Measurements from ENCODE around the gene CANT1. TPM values are rescaled to one million over a fixed set of nuclear protein-coding genes. Genes with fewer than 3 reads are reported as not detected.
A peak's percentile ranks its signal among the peaks of the same experiment; 100 is the strongest.

CANT1 gene
- total RNA-seq, 6 experiments from 2014 or later, result 84.2 to 103 (median 92.4) TPM

GRCh38 chr17:79020631-79021301, 11.2 kb upstream of the CANT1 start:
- peak overlapping the region; percentile 55; the same call in 1 of the 2 replicates for H3K27ac Mint-ChIP-seq
- no peak overlapping the region for H3K4me3 Mint-ChIP-seq
- H3K36me3 Mint-ChIP-seq (ENCODE audit: low read depth), result no peaks in the 10 kb centered on the region
- TF ChIP-seq CTCF (IDR thresholded peaks at IDR 0.05), result no peak
- H3K4me1 Mint-ChIP-seq (ENCODE audit: low read depth), result peaks cover 31% of the 10 kb centered on the region
- peaks cover 4% of the 10 kb centered on the region; the same call in 1 of the 2 replicates for H3K27me3 Mint-ChIP-seq (ENCODE audit: insufficient read depth)
- no peak for DNase-seq
- H3K9me3 Mint-ChIP-seq, result peaks cover 1% of the 10 kb centered on the region; the same call in 1 of the 2 replicates

GRCh38 chr17:79019632-79020584, 10.3 kb upstream of the CANT1 start:
- peaks cover 4% of the 10 kb centered on the region; the same call in 1 of the 2 replicates for H3K27me3 Mint-ChIP-seq (ENCODE audit: insufficient read depth)
- peak; percentile 93 for TF ChIP-seq CTCF (IDR thresholded peaks at IDR 0.05)
- peaks cover 23% of the 10 kb centered on the region for H3K4me1 Mint-ChIP-seq (ENCODE audit: low read depth)
- peak; percentile 70 for DNase-seq
- H3K9me3 Mint-ChIP-seq, result peaks cover 4% of the 10 kb centered on the region; the same call in 1 of the 2 replicates
- H3K36me3 Mint-ChIP-seq (ENCODE audit: low read depth), result no peaks in the 10 kb centered on the region
- H3K4me3 Mint-ChIP-seq, result peak overlapping the region; percentile 52
- H3K27ac Mint-ChIP-seq, result peak overlapping the region; percentile 20; the same call in 1 of the 2 replicates

- no peak overlapping the region for H3K4me3 Mint-ChIP-seq
These were observed 9.7 kb upstream of the CANT1 start for GRCh38 chr17:79019261-79019631.

GRCh38 chr17:79018370-79018695, 8.8 kb upstream of the CANT1 start:
- Mint-ChIP-seq H3K4me1 (ENCODE audit: low read depth) (peaks cover 23% of the 10 kb centered on the region), H3K36me3 (ENCODE audit: low read depth) (peaks cover 7% of the 10 kb centered on the region), H3K4me3 (no peak overlapping the region), H3K9me3 (peaks cover 11% of the 10 kb centered on the region), H3K27me3 (ENCODE audit: insufficient read depth) (peaks cover 4% of the 10 kb centered on the region; the same call in 1 of the 2 replicates), H3K27ac (no peak overlapping the region)
- TF ChIP-seq CTCF (IDR thresholded peaks at IDR 0.05), result no peak
- DNase-seq, result no peak

More at GRCh38 chr17:79019261-79019631, 9.7 kb upstream of the CANT1 start:
- no peak for TF ChIP-seq CTCF (IDR thresholded peaks at IDR 0.05)
- Mint-ChIP-seq H3K4me1 (ENCODE audit: low read depth) (peaks cover 23% of the 10 kb centered on the region), H3K27me3 (ENCODE audit: insufficient read depth) (peaks cover 4% of the 10 kb centered on the region; the same call in 1 of the 2 replicates), H3K9me3 (peaks cover 5% of the 10 kb centered on the region), H3K36me3 (ENCODE audit: low read depth) (peaks cover 1% of the 10 kb centered on the region), H3K27ac (no peak overlapping the region)
- no peak for DNase-seq

- peaks cover 13% of the 10 kb centered on the region for H3K36me3 Mint-ChIP-seq (ENCODE audit: low read depth)
- H3K9me3 Mint-ChIP-seq, result peaks cover 14% of the 10 kb centered on the region
- TF ChIP-seq CTCF (IDR thresholded peaks at IDR 0.05), result no peak
- DNase-seq, result no peak
- peaks cover 4% of the 10 kb centered on the region; the same call in 1 of the 2 replicates for H3K27me3 Mint-ChIP-seq (ENCODE audit: insufficient read depth)
- peaks cover 26% of the 10 kb centered on the region for H3K4me1 Mint-ChIP-seq (ENCODE audit: low read depth)
- H3K4me3 Mint-ChIP-seq, result no peak overlapping the region
- H3K27ac Mint-ChIP-seq, result no peak overlapping the region
These were observed 8.2 kb upstream of the CANT1 start for GRCh38 chr17:79017546-79018369.

Data from HFFc6 (cell line).